Kidney (tissue), 14 donors: ENCODE data around the gene TRPM2. TPM values are rescaled to one million over a fixed set of nuclear protein-coding genes. Genes with fewer than 3 reads are reported as not detected.

ENCODE experiments used
- DNase-seq, 5 donors: peaks; one replicate each; pipeline ENCODE4 v3.0.0-alpha.2; 2013 to 2020
- FAIRE-seq: peaks from 2 replicates; lab custom pipeline; 2012; peaks lifted over from hg19 to GRCh38; lab: Jason Lieb, UNC
- H3K27ac ChIP-seq, 2 donors: one replicate each; pipeline ENCODE4 v1.7.0; 2013; ENCODE audit warnings: low read depth in 2 of 2, low read length in 2 of 2, inconsistent platforms in 1 of 2
- H3K27me3 ChIP-seq: one replicate; pipeline ENCODE4 v1.7.1; 2013; ENCODE audit warnings: low read length, inconsistent platforms; ENCODE audit not compliant: control insufficient read depth, insufficient read depth
- H3K36me3 ChIP-seq, 3 donors: one replicate each; pipeline versions ENCODE4 v1.7.0 to v1.7.1; 2013; ENCODE audit warnings: low read length in 3 of 3, control low read depth in 1 of 3, inconsistent platforms in 1 of 3; ENCODE audit not compliant: insufficient read depth in 3 of 3, control insufficient read depth in 2 of 3
- H3K4me1 ChIP-seq, 3 donors: one replicate each; pipeline versions ENCODE4 v1.7.0 to v1.7.1; 2013; ENCODE audit warnings: low read length in 3 of 3, inconsistent platforms in 1 of 3, low read depth in 1 of 3; ENCODE audit not compliant: control insufficient read depth in 2 of 3, insufficient read depth in 2 of 3
- H3K4me3 ChIP-seq, 3 donors: one replicate each; pipeline versions ENCODE4 v1.7.0 to v1.8.1; 2013; ENCODE audit warnings: low read length in 3 of 3, control low read depth in 1 of 3, inconsistent platforms in 1 of 3
- H3K9ac ChIP-seq, 3 donors: one replicate each; pipeline versions ENCODE4 v1.7.0 to v1.7.1; 2013; ENCODE audit warnings: low read length in 3 of 3, control low read depth in 1 of 3, inconsistent platforms in 1 of 3
- H3K9me3 ChIP-seq, 3 donors: one replicate each; pipeline versions ENCODE4 v1.7.0 to v1.7.1; 2013; ENCODE audit warnings: low read length in 3 of 3, control low read depth in 1 of 3, inconsistent platforms in 1 of 3; ENCODE audit not compliant: control insufficient read depth in 2 of 3, insufficient read depth in 1 of 3
- intact Hi-C: fragments of 100-400 bp; cut with DNase I; formaldehyde crosslinking; loops from one replicate; pipeline ENCODE4 v1.11.1; 2022
- polyA plus RNA-seq: library from polyadenylated mRNA; stranded (reverse); fragments of 350-450 nt; fragmentation: Illumina TruSeq; extraction: RNeasy Lipid Tissue Mini Kit (QIAGEN cat#74804); gene quantifications from one replicate; pipeline ENCODE4 v1.2.3, GENCODE V29; 2014; ENCODE audit warnings: low read depth, low replicate concordance; ENCODE audit not compliant: insufficient read depth
- total RNA-seq: library from RNA; stranded (reverse); fragmentation: NEBNext Ultra II Directional; extraction: Animal tissue kit (Norgen Biotek cat#: 25700); gene quantifications from one replicate; pipeline ENCODE4 v1.2.1, GENCODE V29; 2021
- TF ChIP-seq, protein P1 (sequence below): IDR thresholded peaks from 3 replicates; pipeline ENCODE4 v1.5.1; 2012; ENCODE audit warnings: mild to moderate bottlenecking, moderate library complexity, borderline replicate concordance; ENCODE audit not compliant: insufficient read depth; ENCODE audit errors: extremely low read depth
- donor health status: control.
- donor health status: control.
- donor health status: control.
- donor health status: control.
- donor health status: control.
- donor health status: DM: yes; HTN: yes; CAD: no.
- donor health status: Normal renal cell carcinoma (clear cell type).

Gene TRPM2
- total and polyA plus RNA-seq, 2 donors from 2014 or later = 2.0 to 11.5 TPM

DNA sequence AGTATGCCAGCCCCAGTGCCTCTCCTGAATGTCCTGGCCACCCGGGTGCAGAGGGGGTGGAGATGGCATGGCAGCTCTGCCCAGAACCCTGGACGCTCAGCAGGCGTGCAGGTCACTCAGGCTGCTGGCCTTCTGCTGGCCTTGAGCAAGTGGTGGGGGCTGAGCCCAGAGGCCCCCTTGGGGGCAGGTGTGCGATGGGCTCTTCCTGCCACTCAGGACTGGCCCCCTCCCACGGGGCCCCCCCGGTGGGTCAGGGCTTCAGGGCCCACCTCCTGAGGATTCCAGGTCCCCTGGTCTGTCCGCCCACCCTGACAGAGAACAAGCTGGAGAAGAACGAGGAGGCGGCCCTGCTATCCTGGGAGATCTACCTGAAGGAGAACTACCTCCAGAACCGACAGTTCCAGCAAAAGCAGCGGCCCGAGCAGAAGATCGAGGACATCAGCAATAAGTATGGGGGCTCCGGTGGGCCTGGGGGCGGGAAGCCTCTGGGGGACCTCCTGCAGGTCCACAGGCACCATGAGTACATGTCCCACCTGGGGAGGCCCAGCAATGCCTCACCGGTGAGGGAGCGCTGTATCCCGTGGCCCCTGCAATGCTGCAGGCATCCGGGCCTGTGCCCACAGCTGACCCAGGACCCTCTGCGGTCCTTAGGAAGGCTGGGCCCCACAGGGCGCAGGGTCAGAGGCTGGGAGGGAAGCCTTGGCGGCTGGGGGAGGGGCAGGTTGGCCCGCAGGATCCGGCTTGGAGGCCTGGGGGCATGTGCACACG lies 64.9 kb downstream of the TRPM2 start:
- Histone ChIP-seq H3K27me3 (no peaks in the 10 kb centered on the region), H3K9ac (no peak overlapping the region), H3K36me3 (no peaks in the 10 kb centered on the region), H3K27ac (no peak overlapping the region), H3K4me3 (no peak overlapping the region), H3K4me1 (no peaks in the 10 kb centered on the region), H3K9me3 (peaks cover 0 to 2% (median 0%) of the 10 kb centered on the region in 3 donors)
- no peak for FAIRE-seq
- TF ChIP-seq, protein P1, sequence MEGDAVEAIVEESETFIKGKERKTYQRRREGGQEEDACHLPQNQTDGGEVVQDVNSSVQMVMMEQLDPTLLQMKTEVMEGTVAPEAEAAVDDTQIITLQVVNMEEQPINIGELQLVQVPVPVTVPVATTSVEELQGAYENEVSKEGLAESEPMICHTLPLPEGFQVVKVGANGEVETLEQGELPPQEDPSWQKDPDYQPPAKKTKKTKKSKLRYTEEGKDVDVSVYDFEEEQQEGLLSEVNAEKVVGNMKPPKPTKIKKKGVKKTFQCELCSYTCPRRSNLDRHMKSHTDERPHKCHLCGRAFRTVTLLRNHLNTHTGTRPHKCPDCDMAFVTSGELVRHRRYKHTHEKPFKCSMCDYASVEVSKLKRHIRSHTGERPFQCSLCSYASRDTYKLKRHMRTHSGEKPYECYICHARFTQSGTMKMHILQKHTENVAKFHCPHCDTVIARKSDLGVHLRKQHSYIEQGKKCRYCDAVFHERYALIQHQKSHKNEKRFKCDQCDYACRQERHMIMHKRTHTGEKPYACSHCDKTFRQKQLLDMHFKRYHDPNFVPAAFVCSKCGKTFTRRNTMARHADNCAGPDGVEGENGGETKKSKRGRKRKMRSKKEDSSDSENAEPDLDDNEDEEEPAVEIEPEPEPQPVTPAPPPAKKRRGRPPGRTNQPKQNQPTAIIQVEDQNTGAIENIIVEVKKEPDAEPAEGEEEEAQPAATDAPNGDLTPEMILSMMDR = no peak
- DNase-seq = peak in 2 of 5 donors; percentile 22 to 60
- intact Hi-C loops = no loop called here

DNA sequence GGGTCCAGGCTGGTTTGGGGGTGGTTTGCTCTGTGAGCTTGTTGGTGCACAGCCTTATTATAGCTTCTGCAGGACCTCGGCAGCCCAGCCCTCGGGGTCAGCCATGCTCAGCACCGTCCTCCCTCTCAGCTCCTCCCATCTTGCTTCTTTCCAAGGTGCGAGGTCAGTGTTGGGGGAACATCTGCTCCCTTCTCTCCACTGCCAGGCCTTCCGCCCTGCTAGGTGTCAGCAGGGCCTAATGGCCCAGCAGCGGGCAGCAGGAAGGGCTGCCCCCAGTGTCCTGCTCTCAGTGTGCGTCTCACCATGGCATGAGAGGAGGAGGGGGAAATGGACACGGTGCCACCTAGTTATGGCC lies 65.4 kb downstream of the TRPM2 start:
- TF ChIP-seq, protein P1 = no peak
- no peak overlapping the region for H3K27ac ChIP-seq
- DNase-seq = peak in 2 of 5 donors; percentile 18 to 35

DNA sequence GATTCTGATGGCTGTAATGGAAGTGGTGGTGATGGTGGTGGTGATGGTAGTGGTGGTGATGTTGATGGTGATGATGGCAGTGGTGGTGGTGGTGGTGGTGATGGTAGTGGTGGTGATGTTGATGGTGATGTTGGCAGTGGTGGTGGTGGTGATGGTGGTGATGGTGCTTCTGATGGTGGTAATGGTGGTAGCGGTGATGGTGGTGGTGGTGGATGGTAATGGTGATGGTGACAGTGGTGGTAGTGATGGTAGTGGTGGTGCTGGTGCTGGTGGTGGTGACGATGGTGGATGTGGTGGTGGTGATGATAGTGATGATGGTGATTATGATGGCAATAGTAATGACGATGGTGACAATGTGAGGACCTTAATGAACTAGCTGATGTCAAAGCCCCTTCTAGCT lies 66.3 kb downstream of the TRPM2 start:
- Histone ChIP-seq H3K4me1 (no peaks in the 10 kb centered on the region), H3K9me3 (peaks cover 0 to 2% (median 0%) of the 10 kb centered on the region in 3 donors), H3K4me3 (no peak overlapping the region), H3K27ac (no peak overlapping the region), H3K9ac (no peak overlapping the region), H3K36me3 (no peaks in the 10 kb centered on the region), H3K27me3 (no peaks in the 10 kb centered on the region)
- intact Hi-C loops = no loop called here
- FAIRE-seq = no peak
- TF ChIP-seq, protein P1 = no peak
- DNase-seq = peak in 2 of 5 donors; percentile 7 to 9

More for the DNA sequence above, 65.4 kb downstream of the TRPM2 start:
- no peaks in the 10 kb centered on the region for H3K36me3 ChIP-seq
- no peak overlapping the region for H3K9ac ChIP-seq
- no peaks in the 10 kb centered on the region for H3K4me1 ChIP-seq
- H3K4me3 ChIP-seq = no peak overlapping the region
- no peaks in the 10 kb centered on the region for H3K27me3 ChIP-seq
- intact Hi-C loops = no loop called here
- FAIRE-seq = no peak
- peaks cover 0 to 2% (median 0%) of the 10 kb centered on the region in 3 donors for H3K9me3 ChIP-seq
